ENCODE measurements around the gene MINDY4.

GRCh38 chr7:30870821-30871518 is 99.8 kb downstream of the MINDY4 start:
- TF ChIP-seq CTCF (IDR thresholded peaks at IDR 0.05; ENCODE audit: insufficient read depth, low read length): no peak
- no peak for TF ChIP-seq REST (IDR thresholded peaks at IDR 0.05; ENCODE audit: insufficient replicate concordance, low read depth)
- no peak for TF ChIP-seq POLR2AphosphoS5 (IDR thresholded peaks at IDR 0.05; ENCODE audit: low read depth)

Data from HL-60 (cell line).